ENCODE data around the gene TTC28. TPM values are rescaled to one million over a fixed set of nuclear protein-coding genes. Genes with fewer than 3 reads are reported as not detected.

The TTC28 gene
- total and polyA plus RNA-seq, 2 donors (not counting 3 experiments of a cell fraction or from before 2014, with no cell fraction given): 16.5 to 51.1 TPM

- no TSS peak for BruUV-seq (replicated peaks)
- Histone ChIP-seq H3K4me2 (ENCODE audit: insufficient read depth, low read length) (no peak overlapping the region), H3K9ac (replicated peaks; ENCODE audit: extremely low read depth, insufficient read depth, low read length) (no peak overlapping the region), H3K9me1 (replicated peaks; ENCODE audit: control insufficient read depth, extremely low read depth, insufficient read depth, low read length) (no peaks in the 10 kb centered on the region), H3K4me1 (ENCODE audit: control insufficient read depth, extremely low read depth, insufficient read depth, low read length) (peaks cover 18% of the 10 kb centered on the region), H3K36me3 (ENCODE audit: control insufficient read depth in 2 of 2, extremely low read depth in 1 of 2, insufficient read depth in 2 of 2, low read length in 2 of 2) (no peaks in the 10 kb centered on the region), H3K27me3 (ENCODE audit: control insufficient read depth in 2 of 2, insufficient read depth in 2 of 2, low read length in 2 of 2) (no peaks in the 10 kb centered on the region), H3K27ac (ENCODE audit: insufficient read depth, low read depth, low read length) (no peak overlapping the region), H3K4me3 (replicated peaks in 1 of 3; ENCODE audit: insufficient read depth in 1 of 3, low read depth in 1 of 3, low read length in 3 of 3) (no peak overlapping the region), H3K9me3 (replicated peaks; ENCODE audit: control insufficient read depth, insufficient read depth, low read length) (no peaks in the 10 kb centered on the region), H3K79me2 (ENCODE audit: control insufficient read depth, insufficient read depth, low read length) (no peaks in the 10 kb centered on the region), H4K20me1 (replicated peaks; ENCODE audit: control insufficient read depth, extremely low read depth, insufficient read depth, low read length) (peaks cover 3% of the 10 kb centered on the region), H2AFZ (ENCODE audit: low read depth, low read length) (no peak overlapping the region)
- CTCF ChIA-PET: interaction anchor here (1.1 to 7.7 kb wide), 6 partner anchors 34 to 775 kb away, joined by 3 to 86 read pairs (median 22); no protein-coding TSS in a partner anchor
- intact Hi-C loops (cut with micrococcal nuclease): no loop called here
- no peak for TF ChIP-seq POLR2AphosphoS5 (IDR thresholded peaks at IDR 0.05; ENCODE audit: insufficient read depth, low read depth, low read length)
- TF ChIP-seq MYC (IDR thresholded peaks at IDR 0.05; ENCODE audit: low read depth, low read length): no peak
- TF ChIP-seq POLR2A (IDR thresholded peaks at IDR 0.05; ENCODE audit: low read depth, low read length): no peak
- TF ChIP-seq FOS (IDR thresholded peaks at IDR 0.05; ENCODE audit: borderline replicate concordance, insufficient read depth, low read length): peak; percentile 32
- TF ChIP-seq JUN (IDR thresholded peaks at IDR 0.05; ENCODE audit: borderline replicate concordance, insufficient read depth, insufficient read length, low read depth): no peak
- TF ChIP-seq EZH2 (IDR thresholded peaks at IDR 0.05; ENCODE audit: borderline replicate concordance, low read depth, low read length, severe bottlenecking): no peak
- TF ChIP-seq GATA2 (IDR thresholded peaks at IDR 0.05; ENCODE audit: insufficient read depth, insufficient read length, low read depth, low read length): no peak
- FAIRE-seq (no peak), DNase-seq (ENCODE audit: low read depth, low spot score) (peak; percentile 44)
- dilution Hi-C loops (cut with MboI; ENCODE audit: extremely low pct_ligation_motif_present, low sequenced_read_pairs): no loop called here
- POLR2A ChIA-PET: no interaction called here
These were observed 625.5 kb downstream of the TTC28 start for GRCh38 chr22:28053896-28054818.

All from endothelial cell of umbilical vein (primary cell).